PFSK-1 (cell line): ENCODE measurements around the gene USP49.

Source experiments
- FOXP2 ChIP-seq: optimal IDR thresholded peaks from 2 replicates; pipeline ENCODE3; 2011; ENCODE audit warnings: borderline replicate concordance, control low read depth, inconsistent platforms; ENCODE audit not compliant: insufficient read depth; ENCODE audit errors: extremely low read length, extremely low read depth
- POLR2AphosphoS5 ChIP-seq: IDR thresholded peaks from 2 replicates; pipeline ENCODE4 v1.6.1; 2012; ENCODE audit warnings: low read depth, mild to moderate bottlenecking, control low read depth, low read length, moderate library complexity
- SIN3A ChIP-seq: IDR thresholded peaks from 2 replicates; pipeline ENCODE4 v1.6.1; 2012; ENCODE audit warnings: mild to moderate bottlenecking, low read length, moderate library complexity, borderline replicate concordance; ENCODE audit not compliant: insufficient read depth
- TAF1 ChIP-seq: IDR thresholded peaks from 2 replicates; pipeline ENCODE4 v1.6.1; 2012; ENCODE audit warnings: low read length, control low read depth, borderline replicate concordance; ENCODE audit not compliant: insufficient read depth
- TF ChIP-seq, protein P1 (sequence below), 2 experiments: IDR thresholded peaks; 2 replicates each; pipeline versions ENCODE4 v1.6.1 to v1.8.0; 2011 to 2012; ENCODE audit warnings: low read depth in 2 of 2, low read length in 2 of 2, control low read depth in 1 of 2, inconsistent platforms in 1 of 2, mild to moderate bottlenecking in 1 of 2, moderate library complexity in 1 of 2; ENCODE audit not compliant: insufficient read depth in 1 of 2

The USP49 gene

DNA sequence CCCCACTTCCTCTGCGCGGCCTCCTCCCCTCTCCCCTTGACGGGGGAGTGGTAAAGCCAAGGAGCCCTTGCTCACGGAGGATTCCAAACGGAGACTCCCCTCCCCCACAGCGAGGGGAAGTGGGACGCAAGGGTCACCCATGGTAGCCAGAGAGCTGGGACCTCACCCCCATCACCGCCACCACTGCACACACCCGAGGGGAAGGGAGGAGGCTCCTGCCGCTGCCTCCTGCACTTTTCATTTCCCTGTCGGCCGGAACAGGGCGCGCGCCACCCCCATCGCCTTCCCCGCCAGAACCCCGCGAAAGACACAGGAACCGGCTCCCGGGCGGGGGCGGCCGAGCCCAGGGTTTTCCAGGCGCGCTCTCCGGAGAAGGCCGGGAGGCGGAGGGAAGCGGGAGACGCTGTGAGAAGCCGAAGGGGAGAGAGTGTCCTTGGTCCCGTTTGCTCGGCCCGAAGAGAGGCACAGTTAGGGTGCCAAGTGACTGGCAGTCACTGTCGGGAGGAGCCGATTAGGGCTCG lies 45.6 kb upstream of the USP49 start:
- no peak for TF ChIP-seq TAF1
- no peak for TF ChIP-seq POLR2AphosphoS5
- TF ChIP-seq, protein P1, sequence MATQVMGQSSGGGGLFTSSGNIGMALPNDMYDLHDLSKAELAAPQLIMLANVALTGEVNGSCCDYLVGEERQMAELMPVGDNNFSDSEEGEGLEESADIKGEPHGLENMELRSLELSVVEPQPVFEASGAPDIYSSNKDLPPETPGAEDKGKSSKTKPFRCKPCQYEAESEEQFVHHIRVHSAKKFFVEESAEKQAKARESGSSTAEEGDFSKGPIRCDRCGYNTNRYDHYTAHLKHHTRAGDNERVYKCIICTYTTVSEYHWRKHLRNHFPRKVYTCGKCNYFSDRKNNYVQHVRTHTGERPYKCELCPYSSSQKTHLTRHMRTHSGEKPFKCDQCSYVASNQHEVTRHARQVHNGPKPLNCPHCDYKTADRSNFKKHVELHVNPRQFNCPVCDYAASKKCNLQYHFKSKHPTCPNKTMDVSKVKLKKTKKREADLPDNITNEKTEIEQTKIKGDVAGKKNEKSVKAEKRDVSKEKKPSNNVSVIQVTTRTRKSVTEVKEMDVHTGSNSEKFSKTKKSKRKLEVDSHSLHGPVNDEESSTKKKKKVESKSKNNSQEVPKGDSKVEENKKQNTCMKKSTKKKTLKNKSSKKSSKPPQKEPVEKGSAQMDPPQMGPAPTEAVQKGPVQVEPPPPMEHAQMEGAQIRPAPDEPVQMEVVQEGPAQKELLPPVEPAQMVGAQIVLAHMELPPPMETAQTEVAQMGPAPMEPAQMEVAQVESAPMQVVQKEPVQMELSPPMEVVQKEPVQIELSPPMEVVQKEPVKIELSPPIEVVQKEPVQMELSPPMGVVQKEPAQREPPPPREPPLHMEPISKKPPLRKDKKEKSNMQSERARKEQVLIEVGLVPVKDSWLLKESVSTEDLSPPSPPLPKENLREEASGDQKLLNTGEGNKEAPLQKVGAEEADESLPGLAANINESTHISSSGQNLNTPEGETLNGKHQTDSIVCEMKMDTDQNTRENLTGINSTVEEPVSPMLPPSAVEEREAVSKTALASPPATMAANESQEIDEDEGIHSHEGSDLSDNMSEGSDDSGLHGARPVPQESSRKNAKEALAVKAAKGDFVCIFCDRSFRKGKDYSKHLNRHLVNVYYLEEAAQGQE (IDR thresholded peaks at IDR 0.05; ENCODE audit: insufficient read depth in 1 of 2, low read depth in 2 of 2, low read length in 2 of 2) = no peak
- no peak for TF ChIP-seq FOXP2

DNA sequence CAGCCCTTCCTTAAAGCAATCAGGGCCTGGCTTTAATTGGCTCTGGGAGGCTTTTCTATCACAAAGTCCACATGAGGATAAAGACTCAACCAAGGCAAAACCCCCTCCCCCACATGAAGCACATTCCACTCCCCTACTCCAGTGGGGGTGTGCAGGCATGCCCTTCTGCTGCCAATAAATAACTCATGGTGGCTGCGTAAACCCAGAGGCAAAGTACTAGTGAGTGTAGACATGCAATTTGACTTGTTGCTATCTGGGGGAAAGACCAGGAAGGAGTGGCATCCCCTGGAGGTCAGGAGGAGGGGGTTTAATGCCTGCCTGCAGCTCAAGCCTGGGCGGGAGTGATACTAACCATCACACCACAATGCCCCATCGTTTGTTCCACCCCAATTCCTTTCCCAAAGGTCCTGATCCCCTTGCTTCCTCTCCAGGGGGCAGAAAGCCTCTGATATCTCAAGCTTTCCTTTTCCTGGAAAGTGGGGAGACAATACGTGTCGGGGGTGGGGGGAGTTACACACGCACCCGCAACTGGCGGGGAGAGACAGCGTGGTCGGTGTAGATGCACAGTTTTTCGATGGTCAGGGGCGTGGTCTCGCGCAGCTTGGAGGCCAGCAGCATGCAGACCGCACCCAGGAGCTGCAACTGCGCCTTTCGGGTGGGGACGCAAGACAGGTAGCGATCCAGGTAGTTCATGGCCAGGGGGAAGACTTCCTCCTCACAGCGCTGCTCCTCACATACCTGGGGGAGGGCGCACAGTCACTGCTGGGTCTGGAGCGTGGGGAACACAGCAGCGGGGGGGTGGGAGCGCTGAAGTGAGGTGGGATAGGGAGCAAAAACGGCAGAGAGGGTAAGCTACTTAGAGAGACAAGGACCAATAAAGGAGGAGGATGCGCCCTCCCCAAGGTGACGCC lies 44.9 kb upstream of the USP49 start:
- TF ChIP-seq, protein P1 (IDR thresholded peaks at IDR 0.05; ENCODE audit: insufficient read depth in 1 of 2, low read depth in 2 of 2, low read length in 2 of 2) = no peak
- no peak for TF ChIP-seq TAF1
- TF ChIP-seq FOXP2 = no peak
- TF ChIP-seq POLR2AphosphoS5 = no peak

DNA sequence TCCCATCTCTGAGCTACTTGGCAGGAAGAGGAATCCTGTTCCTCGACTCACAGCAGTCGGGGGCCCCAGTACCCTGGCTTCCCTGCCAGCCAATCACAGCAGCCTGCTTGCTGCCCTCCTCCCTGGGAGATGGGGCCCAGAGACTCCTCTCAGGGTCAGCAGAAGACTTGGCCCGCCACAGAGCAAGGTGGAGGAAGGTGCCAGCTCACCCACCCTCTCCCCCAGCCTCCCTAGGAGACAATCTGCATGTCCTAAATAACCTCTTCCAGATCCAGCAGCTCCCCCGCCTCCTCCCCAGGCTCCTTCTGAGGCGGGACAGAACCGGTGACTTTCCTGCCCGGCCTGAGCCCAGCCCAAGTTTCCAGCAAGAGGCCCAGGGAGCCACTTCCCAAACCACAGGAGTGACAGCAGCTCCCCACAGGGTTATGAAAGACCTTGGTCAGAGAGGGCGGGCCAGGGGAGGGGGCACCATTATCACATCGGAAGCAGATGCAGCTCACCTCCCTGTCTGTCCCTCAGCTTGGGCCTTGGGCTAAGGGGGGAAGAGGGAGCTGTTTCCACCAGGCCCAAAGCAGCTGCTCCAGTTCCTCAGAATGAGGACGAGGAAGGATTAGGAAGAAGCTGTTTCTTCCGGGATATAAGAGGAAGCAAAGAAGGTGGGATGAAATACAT lies 44.1 kb upstream of the USP49 start:
- no peak for TF ChIP-seq TAF1
- TF ChIP-seq, protein P1 (IDR thresholded peaks at IDR 0.05; ENCODE audit: insufficient read depth in 1 of 2, low read depth in 2 of 2, low read length in 2 of 2) = no peak
- TF ChIP-seq FOXP2 = no peak
- no peak for TF ChIP-seq SIN3A
- no peak; the same call in 1 of the 2 replicates for TF ChIP-seq POLR2AphosphoS5

DNA sequence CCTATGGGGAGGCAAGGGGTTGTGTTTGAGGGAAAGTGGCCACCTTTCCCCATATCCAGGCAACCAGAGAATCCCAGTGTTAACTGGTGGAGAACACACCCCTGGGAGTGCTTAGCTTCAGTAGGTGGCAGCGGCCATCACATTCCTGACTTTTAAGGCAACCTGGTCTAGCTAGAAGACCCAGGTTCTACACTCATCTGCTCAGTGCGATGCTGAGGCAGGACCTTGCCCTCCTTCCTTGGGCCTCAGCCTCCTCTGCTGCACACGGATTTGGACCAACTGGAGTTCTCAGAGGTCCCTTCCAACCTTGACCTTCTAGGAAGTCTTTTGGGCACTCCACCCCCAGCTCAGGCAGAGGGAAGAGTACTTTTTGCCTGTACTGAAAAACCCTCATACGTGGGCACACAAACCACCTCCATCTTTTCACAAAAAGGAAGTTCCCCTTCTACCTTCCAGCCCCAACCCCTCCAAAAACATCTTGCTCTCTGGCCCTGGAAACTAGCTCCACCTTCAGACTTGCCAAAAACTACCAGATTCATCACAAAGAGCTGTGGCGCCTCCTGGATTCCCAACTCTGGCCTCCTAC lies 43.5 kb upstream of the USP49 start:
- TF ChIP-seq POLR2AphosphoS5 (no peak), SIN3A (no peak), TAF1 (no peak), FOXP2 (no peak)
- TF ChIP-seq, protein P1 (IDR thresholded peaks at IDR 0.05; ENCODE audit: insufficient read depth in 1 of 2, low read depth in 2 of 2, low read length in 2 of 2) = no peak
